NCI-H2081 (cell line): ENCODE data around the gene KCMF1.

Experiments
- DNase-seq, 2 experiments: peaks; one replicate each; lab custom pipeline; 2025; lab: John Stamatoyannopoulos, UW

The KCMF1 gene

GRCh38 chr2:85078536-85078935, 107.6 kb downstream of the KCMF1 start:
- no peak for DNase-seq

GRCh38 chr2:85083092-85083491, 112.1 kb downstream of the KCMF1 start:
- DNase-seq, result no peak

DNA sequence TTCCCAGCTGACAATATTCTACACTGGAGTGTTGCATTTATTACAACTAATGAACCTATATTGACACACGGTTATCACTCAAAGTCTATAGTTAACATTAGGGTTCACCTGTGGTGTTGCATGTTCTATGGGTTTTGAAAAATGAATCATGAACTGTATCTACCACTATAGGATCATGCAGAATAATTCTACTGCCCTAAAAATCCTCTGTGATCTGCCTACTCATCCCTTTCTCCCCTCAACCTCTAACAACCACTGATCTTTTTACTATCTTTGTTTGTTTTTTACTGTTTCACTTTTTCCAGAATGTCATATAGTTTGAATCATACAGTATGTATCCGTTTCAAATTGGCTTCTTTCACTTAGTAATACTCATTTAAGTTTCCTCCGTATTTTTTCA, 114.6 kb downstream of the KCMF1 start:
- DNase-seq, result no peak

- no peak for DNase-seq
Observed at GRCh38 chr2:85087541-85087940, 116.6 kb downstream of the KCMF1 start.

GRCh38 chr2:85088921-85089320, 118.0 kb downstream of the KCMF1 start:
- no peak for DNase-seq

GRCh38 chr2:85089585-85089984, 118.6 kb downstream of the KCMF1 start:
- no peak for DNase-seq

GRCh38 chr2:85091838-85092237, 120.9 kb downstream of the KCMF1 start:
- no peak for DNase-seq

GRCh38 chr2:85095094-85095493, 124.1 kb downstream of the KCMF1 start:
- no peak for DNase-seq

- DNase-seq, result no peak
Observed at GRCh38 chr2:85096616-85097015, 125.7 kb downstream of the KCMF1 start.

- DNase-seq, result no peak
Observed at GRCh38 chr2:85104228-85104627, 133.3 kb downstream of the KCMF1 start.

GRCh38 chr2:85106489-85107180, 135.7 kb downstream of the KCMF1 start:
- DNase-seq, result no peak
